HL-60 (cell line): ENCODE data around the gene PRAMEF5.
"Not testable (repeated sequence)": the region's sequence is repeated elsewhere in the genome, so short reads cannot be mapped to it uniquely, and the experiment has no call there.

Source experiments
- CTCF ChIP-seq: IDR thresholded peaks from one replicate; pipeline ENCODE4 v1.5.1; 2011; ENCODE audit warnings: low read length, control low read depth, inconsistent platforms; ENCODE audit not compliant: insufficient read depth
- POLR2AphosphoS5 ChIP-seq: IDR thresholded peaks from 2 replicates; pipeline ENCODE4 v1.6.1; 2012; ENCODE audit warnings: low read depth

GRCh38 chr1:13231061-13231750 is 22.8 kb upstream of the PRAMEF5 start:
- not testable (repeated sequence) for TF ChIP-seq CTCF, POLR2AphosphoS5
